Chondrocyte (in vitro differentiated cells): ENCODE measurements around the gene ATP2B2. TPM values are rescaled to one million over a fixed set of nuclear protein-coding genes. Genes with fewer than 3 reads are reported as not detected.

Source experiments
- DNase-seq: peaks from one replicate; pipeline ENCODE4 v3.0.0; 2021; ENCODE audit warnings: mixed read lengths, low spot score
- H3K27ac Mint-ChIP-seq: one replicate; pipeline ENCODE4 v1.8.0; 2021; ENCODE audit warnings: mild to moderate bottlenecking, moderate library complexity, mixed read lengths; ENCODE audit not compliant: unreplicated experiment
- H3K27me3 Mint-ChIP-seq: 2 replicates; pipeline ENCODE4 v1.8.0; 2021; ENCODE audit warnings: low read depth, mixed read lengths
- H3K36me3 Mint-ChIP-seq: 2 replicates; pipeline ENCODE4 v1.8.0; 2021; ENCODE audit warnings: low read depth, mixed read lengths
- H3K4me1 Mint-ChIP-seq: 2 replicates; pipeline ENCODE4 v1.8.0; 2021; ENCODE audit warnings: low read depth, mild to moderate bottlenecking, mixed read lengths
- H3K4me3 Mint-ChIP-seq: one replicate; pipeline ENCODE4 v1.8.0; 2021; ENCODE audit warnings: mild to moderate bottlenecking, moderate library complexity, mixed read lengths; ENCODE audit not compliant: unreplicated experiment
- H3K9me3 Mint-ChIP-seq: 2 replicates; pipeline ENCODE4 v1.8.0; 2021; ENCODE audit warnings: low read depth, mixed read lengths
- total RNA-seq: library from RNA; stranded (reverse); gene quantifications from 3 replicates; pipeline ENCODE4 v1.2.1, GENCODE V29; 2021
- TF ChIP-seq, protein P1 (sequence below): fragments of 200-600 bp; sonication (generic); IDR thresholded peaks from 2 replicates; pipeline ENCODE4 v1.5.0; 2021; ENCODE audit warnings: antibody characterized with exemption, mild to moderate bottlenecking, moderate library complexity

ATP2B2 gene
- total RNA-seq, 1 donor from 2014 or later: 0.25 TPM

DNA sequence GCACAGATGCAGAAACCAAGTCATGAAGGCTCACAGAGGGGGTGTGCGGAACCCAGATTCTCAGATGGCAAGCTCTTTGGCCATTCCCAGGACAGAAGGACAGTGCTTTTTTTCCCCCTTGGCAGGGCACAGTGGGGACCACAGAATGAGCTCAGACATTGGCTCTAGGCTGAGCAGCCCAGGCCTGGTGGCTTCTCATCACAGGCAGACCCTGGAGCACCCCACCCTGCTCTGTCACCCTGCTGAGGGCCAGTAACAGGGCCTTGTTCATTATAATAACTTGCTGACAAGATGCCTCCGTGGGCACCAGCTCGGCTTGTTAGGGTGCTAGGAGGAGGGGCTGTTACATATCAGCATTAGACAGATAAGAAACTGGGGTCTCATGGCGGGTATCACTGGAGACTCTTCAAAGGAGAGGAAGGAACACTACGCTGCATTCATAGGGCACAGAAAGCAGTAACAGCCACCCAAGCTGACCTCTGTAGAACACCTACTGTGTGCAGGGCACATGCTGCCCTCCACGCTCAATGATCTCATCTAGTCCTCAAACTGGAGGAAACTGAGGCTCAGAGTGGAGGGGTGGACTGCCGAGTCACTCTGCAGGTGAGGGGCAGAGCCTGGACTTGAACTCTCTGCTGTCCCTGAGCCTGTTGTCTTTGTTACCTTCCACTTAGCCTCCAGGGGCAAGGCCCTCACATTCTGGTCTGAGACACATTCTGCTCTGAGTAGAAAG is 114.6 kb downstream of the ATP2B2 start:
- Mint-ChIP-seq H3K36me3 (no peaks in the 10 kb centered on the region), H3K4me3 (no peak overlapping the region), H3K9me3 (no peaks in the 10 kb centered on the region), H3K27me3 (peaks cover 29% of the 10 kb centered on the region), H3K27ac (no peak overlapping the region), H3K4me1 (no peaks in the 10 kb centered on the region)
- no peak for DNase-seq
- TF ChIP-seq, protein P1, sequence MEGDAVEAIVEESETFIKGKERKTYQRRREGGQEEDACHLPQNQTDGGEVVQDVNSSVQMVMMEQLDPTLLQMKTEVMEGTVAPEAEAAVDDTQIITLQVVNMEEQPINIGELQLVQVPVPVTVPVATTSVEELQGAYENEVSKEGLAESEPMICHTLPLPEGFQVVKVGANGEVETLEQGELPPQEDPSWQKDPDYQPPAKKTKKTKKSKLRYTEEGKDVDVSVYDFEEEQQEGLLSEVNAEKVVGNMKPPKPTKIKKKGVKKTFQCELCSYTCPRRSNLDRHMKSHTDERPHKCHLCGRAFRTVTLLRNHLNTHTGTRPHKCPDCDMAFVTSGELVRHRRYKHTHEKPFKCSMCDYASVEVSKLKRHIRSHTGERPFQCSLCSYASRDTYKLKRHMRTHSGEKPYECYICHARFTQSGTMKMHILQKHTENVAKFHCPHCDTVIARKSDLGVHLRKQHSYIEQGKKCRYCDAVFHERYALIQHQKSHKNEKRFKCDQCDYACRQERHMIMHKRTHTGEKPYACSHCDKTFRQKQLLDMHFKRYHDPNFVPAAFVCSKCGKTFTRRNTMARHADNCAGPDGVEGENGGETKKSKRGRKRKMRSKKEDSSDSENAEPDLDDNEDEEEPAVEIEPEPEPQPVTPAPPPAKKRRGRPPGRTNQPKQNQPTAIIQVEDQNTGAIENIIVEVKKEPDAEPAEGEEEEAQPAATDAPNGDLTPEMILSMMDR: no peak

DNA sequence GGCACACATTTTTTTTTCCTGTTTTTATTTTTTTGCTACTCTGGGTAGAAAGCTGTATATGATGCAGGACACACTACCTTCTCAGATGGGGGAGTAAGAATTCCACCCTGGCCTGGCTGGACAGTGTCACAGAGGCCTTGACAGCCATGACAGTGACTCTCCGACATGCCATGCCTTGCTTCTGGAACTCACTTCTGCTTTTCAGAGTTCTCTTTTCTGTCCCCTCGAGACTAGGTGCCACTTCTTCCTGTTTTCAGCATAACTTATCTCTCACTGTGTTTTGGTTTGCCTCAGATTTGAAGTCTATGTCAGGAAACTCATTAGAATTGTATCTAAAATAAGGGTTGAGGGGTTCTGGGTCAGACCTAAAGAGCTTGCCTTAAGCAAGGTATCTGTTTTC is 115.4 kb downstream of the ATP2B2 start:
- Mint-ChIP-seq H3K9me3 (no peaks in the 10 kb centered on the region), H3K27ac (no peak overlapping the region), H3K4me3 (no peak overlapping the region), H3K27me3 (peaks cover 32% of the 10 kb centered on the region), H3K36me3 (peaks cover 2% of the 10 kb centered on the region), H3K4me1 (no peaks in the 10 kb centered on the region)
- TF ChIP-seq, protein P1: no peak
- DNase-seq: no peak

DNA sequence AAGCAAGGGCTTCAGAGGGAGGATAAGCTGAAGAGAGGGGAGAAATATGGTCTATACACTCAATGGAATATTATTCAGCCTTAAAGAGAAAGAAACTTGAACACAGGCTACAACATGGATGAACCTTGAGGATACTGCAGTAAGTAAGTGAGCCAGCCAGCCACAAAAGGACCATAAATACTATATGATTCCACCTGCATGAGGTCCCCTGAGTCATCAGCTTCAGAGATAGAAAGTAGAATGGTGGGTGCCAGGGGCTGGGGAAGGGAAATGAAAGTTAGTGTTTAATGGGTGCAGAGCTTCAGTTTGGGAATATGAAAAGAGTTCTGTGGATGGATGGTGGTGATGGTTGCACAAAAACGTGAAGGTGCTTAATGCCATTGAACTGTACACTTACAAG is 116.0 kb downstream of the ATP2B2 start:
- DNase-seq: no peak
- peaks cover 32% of the 10 kb centered on the region for H3K27me3 Mint-ChIP-seq
- TF ChIP-seq, protein P1: no peak

DNA sequence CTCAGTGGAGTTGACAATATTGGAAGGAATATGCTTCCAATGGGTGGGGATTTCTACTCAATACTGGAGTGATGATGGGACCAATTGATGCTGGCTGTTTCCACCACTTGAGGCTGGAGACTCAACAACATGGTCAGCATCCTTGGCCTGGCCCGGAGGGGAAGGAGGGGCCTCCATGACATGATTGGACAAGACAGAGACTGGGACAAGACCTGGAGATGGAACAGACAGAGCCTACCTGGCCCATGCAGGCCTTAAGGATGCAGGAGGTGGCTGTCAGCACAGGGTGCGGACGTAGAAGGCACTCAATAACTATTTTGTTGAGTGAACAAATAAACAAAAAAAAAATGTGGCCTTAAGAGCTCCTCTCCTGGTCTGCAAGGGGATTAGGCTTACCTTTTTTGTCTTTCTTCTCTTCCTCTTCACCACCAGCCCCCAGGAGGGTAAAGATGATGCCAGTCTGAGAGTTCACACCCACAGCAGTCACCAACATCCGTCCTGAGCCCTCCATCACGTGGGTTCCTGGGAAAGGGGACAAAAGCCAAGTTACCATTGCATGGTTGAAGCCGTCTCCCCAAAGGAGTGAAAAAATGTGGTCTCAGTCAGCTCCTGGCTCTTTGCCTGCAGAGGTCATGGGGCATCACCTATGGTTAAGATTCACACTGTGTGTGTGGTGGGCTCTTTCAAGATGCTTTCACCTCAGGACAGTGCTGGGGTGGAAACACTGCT is 117.3 kb downstream of the ATP2B2 start:
- Mint-ChIP-seq H3K9me3 (no peaks in the 10 kb centered on the region), H3K27ac (no peak overlapping the region), H3K27me3 (peaks cover 43% of the 10 kb centered on the region), H3K4me1 (no peaks in the 10 kb centered on the region), H3K36me3 (peaks cover 2% of the 10 kb centered on the region), H3K4me3 (no peak overlapping the region)
- no peak for DNase-seq
- TF ChIP-seq, protein P1: no peak

More for the DNA sequence above, 116.0 kb downstream of the ATP2B2 start:
- H3K9me3 Mint-ChIP-seq: no peaks in the 10 kb centered on the region
- H3K4me1 Mint-ChIP-seq: no peaks in the 10 kb centered on the region
- H3K36me3 Mint-ChIP-seq: peaks cover 2% of the 10 kb centered on the region
- H3K4me3 Mint-ChIP-seq: no peak overlapping the region
- no peak overlapping the region for H3K27ac Mint-ChIP-seq

DNA sequence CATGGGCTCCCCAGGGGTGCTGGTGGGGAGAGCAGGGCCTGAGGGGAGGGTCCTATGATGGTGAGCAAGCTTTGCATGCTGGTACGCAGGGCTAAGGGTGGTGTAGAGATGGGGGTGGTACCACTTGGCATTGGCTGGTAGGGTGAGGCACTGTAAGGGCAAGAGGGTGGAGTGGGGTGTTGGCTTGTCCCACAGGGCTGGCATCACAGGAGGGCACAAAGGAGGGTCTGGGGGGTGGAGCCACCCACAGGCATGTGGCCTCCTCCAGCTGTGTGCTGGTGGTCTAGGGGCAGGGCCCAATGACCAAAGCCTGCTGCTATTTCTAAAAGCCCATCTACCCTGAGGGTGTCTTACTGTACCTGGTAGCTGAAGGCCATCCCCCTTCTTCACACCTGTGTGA is 119.3 kb downstream of the ATP2B2 start:
- H3K27ac Mint-ChIP-seq: no peak overlapping the region
- H3K9me3 Mint-ChIP-seq: no peaks in the 10 kb centered on the region
- TF ChIP-seq, protein P1: no peak
- peaks cover 2% of the 10 kb centered on the region for H3K36me3 Mint-ChIP-seq
- no peak for DNase-seq
- H3K27me3 Mint-ChIP-seq: peaks cover 42% of the 10 kb centered on the region
- H3K4me3 Mint-ChIP-seq: no peak overlapping the region
- no peaks in the 10 kb centered on the region for H3K4me1 Mint-ChIP-seq
